ENCODE results near the gene ABHD6. TPM values are rescaled to one million over a fixed set of nuclear protein-coding genes. Genes with fewer than 3 reads are reported as not detected.

ABHD6 gene
- polyA plus RNA-seq, 1 experiment: 9.2 TPM

- no peak for TF ChIP-seq CTCF (IDR thresholded peaks at IDR 0.05; ENCODE audit: insufficient read depth, low read depth, low read length)
- ChIA-PET CTCF (interaction anchor here (0.8 to 2.0 kb wide), 5 partner anchors 8 to 84 kb away, joined by 3 to 7 read pairs (median 3); no protein-coding TSS in a partner anchor), POLR2A (no interaction called here)
- DNase-seq (ENCODE audit: low read depth): no peak
- H3K4me3 ChIP-seq (ENCODE audit: low read depth, low read length): no peak overlapping the region
- H3K27me3 ChIP-seq (ENCODE audit: control insufficient read depth, insufficient read depth, low read length): no peaks in the 10 kb centered on the region
- no peaks in the 10 kb centered on the region for H3K36me3 ChIP-seq (ENCODE audit: control insufficient read depth, insufficient read depth, low read length)
Measured at GRCh38 chr3:58249358-58250092, 11.9 kb downstream of the ABHD6 start.

GRCh38 chr3:58250093-58250707 lies 12.6 kb downstream of the ABHD6 start:
- no peaks in the 10 kb centered on the region for H3K36me3 ChIP-seq (ENCODE audit: control insufficient read depth, insufficient read depth, low read length)
- no peaks in the 10 kb centered on the region for H3K27me3 ChIP-seq (ENCODE audit: control insufficient read depth, insufficient read depth, low read length)
- DNase-seq (ENCODE audit: low read depth): no peak
- ChIA-PET POLR2A (no interaction called here), CTCF (interaction anchor here (0.9 to 2.0 kb wide), 5 partner anchors 9 to 62 kb away, joined by 3 to 7 read pairs (median 3); no protein-coding TSS in a partner anchor)
- no peak for TF ChIP-seq CTCF (IDR thresholded peaks at IDR 0.05; ENCODE audit: insufficient read depth, low read depth, low read length)
- no peak overlapping the region for H3K4me3 ChIP-seq (ENCODE audit: low read depth, low read length)

GRCh38 chr3:58251631-58252035 lies 14.0 kb downstream of the ABHD6 start:
- no peak for TF ChIP-seq CTCF (IDR thresholded peaks at IDR 0.05; ENCODE audit: insufficient read depth, low read depth, low read length)
- CTCF ChIA-PET: interaction anchor here (2.0 kb wide), 1 partner anchor 64 kb away, joined by 7 read pairs; no protein-coding TSS in a partner anchor
- POLR2A ChIA-PET: no interaction called here
- Histone ChIP-seq H3K27me3 (ENCODE audit: control insufficient read depth, insufficient read depth, low read length) (no peaks in the 10 kb centered on the region), H3K36me3 (ENCODE audit: control insufficient read depth, insufficient read depth, low read length) (no peaks in the 10 kb centered on the region), H3K4me3 (ENCODE audit: low read depth, low read length) (no peak overlapping the region)
- no peak for DNase-seq (ENCODE audit: low read depth)

- ChIA-PET POLR2A (no interaction called here), CTCF (interaction anchor here (0.7 to 1.7 kb wide), 2 partner anchors 16 to 51 kb away, joined by 3 to 5 read pairs; partner anchors contain the start of gene ABHD6)
- no peak for DNase-seq (ENCODE audit: low read depth)
- no peak for TF ChIP-seq CTCF (IDR thresholded peaks at IDR 0.05; ENCODE audit: insufficient read depth, low read depth, low read length)
- H3K36me3 ChIP-seq (ENCODE audit: control insufficient read depth, insufficient read depth, low read length): peaks cover 2% of the 10 kb centered on the region
- no peaks in the 10 kb centered on the region for H3K27me3 ChIP-seq (ENCODE audit: control insufficient read depth, insufficient read depth, low read length)
- no peak overlapping the region for H3K4me3 ChIP-seq (ENCODE audit: low read depth, low read length)
Measured at GRCh38 chr3:58254144-58254543, 16.6 kb downstream of the ABHD6 start.

GRCh38 chr3:58256061-58256460 lies 18.5 kb downstream of the ABHD6 start:
- DNase-seq (ENCODE audit: low read depth): no peak
- POLR2A ChIA-PET: no interaction called here
- CTCF ChIA-PET: no interaction called here
- H3K27me3 ChIP-seq (ENCODE audit: control insufficient read depth, insufficient read depth, low read length): no peaks in the 10 kb centered on the region
- no peak overlapping the region for H3K4me3 ChIP-seq (ENCODE audit: low read depth, low read length)
- peaks cover 2% of the 10 kb centered on the region for H3K36me3 ChIP-seq (ENCODE audit: control insufficient read depth, insufficient read depth, low read length)
- no peak for TF ChIP-seq CTCF (IDR thresholded peaks at IDR 0.05; ENCODE audit: insufficient read depth, low read depth, low read length)

All from BJ (cell line).